IMR-90 (cell line): Measurements from ENCODE around the gene PSG5. TPM values are rescaled to one million over a fixed set of nuclear protein-coding genes. Genes with fewer than 3 reads are reported as not detected.
"Not testable (repeated sequence)": the region's sequence is repeated elsewhere in the genome, so short reads cannot be mapped to it uniquely, and the experiment has no call there.

ENCODE experiments used
- ATAC-seq: fragments of 200-7000 bp; cut with Tn5 transposase; 2 replicates; pipeline ENCODE4 v1.9.1; 2020; ENCODE audit warnings: low read depth, mild to moderate bottlenecking, moderate library complexity
- BruUV-seq: library from RNA; stranded (reverse); fragments of 400-500 nt; replicated peaks from 2 replicates; lab custom pipeline; 2021; lab: Mats Ljungman, UMichigan
- CTCF ChIA-PET: fragments of 300-600 bp; formaldehyde crosslinking; extraction: SDS; loops from one replicate; lab custom pipeline; 2021; ENCODE audit warnings: antibody characterized with exemption; lab: Yijun Ruan, JAX
- POLR2A ChIA-PET: fragments of 300-600 bp; sonication (Branson Sonifier 250); formaldehyde crosslinking; loops from one replicate; lab custom pipeline; 2022; ENCODE audit warnings: antibody characterized with exemption; ENCODE audit not compliant: unreplicated experiment; lab: Charles Lee
- DNase-seq: peaks from one replicate; pipeline ENCODE4 v3.0.0; 2013
- H2AFZ ChIP-seq: replicated peaks from 2 replicates; pipeline ENCODE3; 2013; ENCODE audit warnings: low read length, mild to moderate bottlenecking; ENCODE audit not compliant: poor library complexity
- H2AK5ac ChIP-seq: 2 replicates; pipeline ENCODE4 v1.6.1; 2013; ENCODE audit warnings: low read depth, low read length, inconsistent platforms
- H2AK9ac ChIP-seq: replicated peaks from 2 replicates; pipeline ENCODE3; 2013; ENCODE audit warnings: mild to moderate bottlenecking, low read depth, low read length, moderate library complexity; ENCODE audit not compliant: poor library complexity
- H2BK120ac ChIP-seq: 2 replicates; pipeline ENCODE4 v1.6.1; 2013; ENCODE audit warnings: low read depth, low read length, inconsistent platforms
- H2BK15ac ChIP-seq: 3 replicates; pipeline ENCODE4 v1.6.1; 2013; ENCODE audit warnings: low read depth, low read length, inconsistent platforms
- H2BK20ac ChIP-seq: 2 replicates; pipeline ENCODE4 v1.6.1; 2013; ENCODE audit warnings: low read depth, mild to moderate bottlenecking, inconsistent platforms, low read length, moderate library complexity
- H2BK5ac ChIP-seq: 2 replicates; pipeline ENCODE4 v1.6.1; 2013; ENCODE audit warnings: mild to moderate bottlenecking, low read depth, low read length, inconsistent platforms; ENCODE audit not compliant: poor library complexity, severe bottlenecking
- H3K14ac ChIP-seq: replicated peaks from 2 replicates; pipeline ENCODE4 v1.6.1; 2013; ENCODE audit warnings: low read depth, low read length, inconsistent platforms
- H3K18ac ChIP-seq: 2 replicates; pipeline ENCODE4 v1.6.1; 2013; ENCODE audit warnings: low read depth, low read length, control low read depth
- H3K23ac ChIP-seq: 2 replicates; pipeline ENCODE4 v1.6.1; 2013; ENCODE audit warnings: low read depth, low read length, inconsistent platforms
- H3K27ac ChIP-seq: 2 replicates; pipeline ENCODE4 v1.5.1; 2013; ENCODE audit warnings: mild to moderate bottlenecking, control low read depth, low read length; ENCODE audit not compliant: insufficient read depth
- H3K27me3 ChIP-seq: 2 replicates; pipeline ENCODE4 v1.6.1; 2013; ENCODE audit warnings: low read length; ENCODE audit not compliant: control insufficient read depth, insufficient read depth
- H3K36me3 ChIP-seq: 2 replicates; pipeline ENCODE4 v1.6.1; 2013; ENCODE audit warnings: low read length, mixed read lengths; ENCODE audit not compliant: control insufficient read depth, insufficient read depth
- H3K4ac ChIP-seq: 2 replicates; pipeline ENCODE4 v1.6.1; 2013; ENCODE audit warnings: low read depth, low read length, inconsistent platforms
- H3K4me1 ChIP-seq: 2 replicates; pipeline ENCODE4 v1.6.1; 2013; ENCODE audit warnings: low read length, mixed read lengths; ENCODE audit not compliant: control insufficient read depth, insufficient read depth
- H3K4me2 ChIP-seq: 2 replicates; pipeline ENCODE4 v1.6.1; 2013; ENCODE audit warnings: low read depth, mild to moderate bottlenecking, control low read depth, low read length, moderate library complexity
- H3K4me3 ChIP-seq: 2 replicates; pipeline ENCODE4 v1.5.1; 2013; ENCODE audit warnings: low read depth, mild to moderate bottlenecking, control low read depth, low read length, moderate library complexity; ENCODE audit not compliant: insufficient read depth
- H3K56ac ChIP-seq: 2 replicates; pipeline ENCODE4 v1.6.1; 2013; ENCODE audit warnings: low read length, inconsistent platforms; ENCODE audit not compliant: insufficient read depth; ENCODE audit errors: extremely low read depth
- H3K79me1 ChIP-seq, 2 experiments: 2 replicates each; pipeline ENCODE4 v1.6.1; 2013; ENCODE audit warnings: low read length in 2 of 2, inconsistent platforms in 1 of 2, low read depth in 1 of 2
- H3K9ac ChIP-seq: 2 replicates; pipeline ENCODE4 v1.6.1; 2013; ENCODE audit warnings: low read depth, low read length, control low read depth
- H3K9me1 ChIP-seq: 2 replicates; pipeline ENCODE4 v1.6.1; 2013; ENCODE audit warnings: low read length, inconsistent platforms; ENCODE audit not compliant: insufficient read depth
- H3K9me3 ChIP-seq: 2 replicates; pipeline ENCODE4 v1.6.1; 2013; ENCODE audit warnings: low read length; ENCODE audit not compliant: control insufficient read depth, insufficient read depth
- H4K20me1 ChIP-seq: 2 replicates; pipeline ENCODE4 v1.6.1; 2013; ENCODE audit warnings: low read length, inconsistent platforms; ENCODE audit not compliant: insufficient read depth
- H4K5ac ChIP-seq: 2 replicates; pipeline ENCODE4 v1.6.1; 2013; ENCODE audit warnings: mild to moderate bottlenecking, low read depth, low read length, control low read depth
- H4K8ac ChIP-seq, 2 experiments: 2 replicates each; pipeline ENCODE4 v1.6.1; 2013; ENCODE audit warnings: low read depth in 2 of 2, low read length in 2 of 2, control low read depth in 1 of 2, inconsistent platforms in 1 of 2
- H4K91ac ChIP-seq: 2 replicates; pipeline ENCODE4 v1.6.1; 2013; ENCODE audit warnings: low read depth, low read length, inconsistent platforms; ENCODE audit not compliant: insufficient read depth
- FOS ChIP-seq: fragments of 150-350 bp; IDR thresholded peaks from 2 replicates; pipeline ENCODE4 v1.6.1; 2016; ENCODE audit warnings: low read depth, low read length
- WGBS, 2 experiments: methylation state at CpG; one replicate each; pipeline versions ENCODE4 v1.1.5 to v1.1.7; 2013; ENCODE audit warnings: missing lambda C conversion rate in 2 of 2; ENCODE audit not compliant: insufficient read length in 1 of 2; ENCODE audit errors: extremely low coverage in 2 of 2; 5-methylcytosine and 5-hydroxymethylcytosine counted together
- dilution Hi-C: fragments of 300-500 bp; cut with HindIII; formaldehyde crosslinking; loops from one replicate; pipeline ENCODE4 v1.14.3; 2018; ENCODE audit warnings: low sequenced_read_pairs; ENCODE audit not compliant: unreplicated experiment
- in situ Hi-C: fragments of 300-500 bp; cut with MboI; formaldehyde crosslinking; loops from 3 replicates; pipeline ENCODE4 v1.14.3; 2019; ENCODE audit warnings: low sequenced_read_pairs, inconsistent platforms, mixed read lengths
- intact Hi-C: fragments of 100-400 bp; cut with micrococcal nuclease; formaldehyde crosslinking; loops from 2 replicates; pipeline ENCODE4 v1.10.0; 2022
- polyA plus RNA-seq, 3 experiments: library from polyadenylated mRNA; depleted of rRNA; stranded (reverse); fragments of >200 nt; gene quantifications; 2 replicates each; pipeline ENCODE4 v1.2.3, GENCODE V29; 2012; ENCODE audit warnings: low replicate concordance in 1 of 3
- total RNA-seq: library from RNA; depleted of rRNA; stranded (reverse); fragments of >200 nt; gene quantifications from 2 replicates; pipeline ENCODE4 v1.2.3, GENCODE V29; 2012

PSG5 gene
- total and polyA plus RNA-seq, 2 of the 4 experiments (the other 2 are of a cell fraction), result 50.7 to 75.9 TPM

DNA sequence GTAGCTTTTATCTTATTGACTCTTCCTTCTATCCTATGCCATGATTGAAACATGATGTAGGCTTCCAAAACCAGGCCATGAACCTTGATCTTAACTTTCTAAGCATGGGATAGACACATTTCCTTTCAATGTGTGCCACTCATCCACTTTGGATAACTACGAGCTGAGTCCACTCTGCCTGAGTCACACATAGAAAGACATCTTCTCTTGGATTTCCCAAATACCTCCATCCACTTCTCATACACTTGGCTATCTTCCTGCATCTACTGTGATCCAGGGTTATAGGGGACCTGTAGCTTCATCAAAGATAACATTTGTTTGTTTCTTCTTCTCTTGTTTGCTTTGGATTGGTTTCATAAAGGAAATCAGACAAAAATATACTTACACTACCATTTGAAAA is 44.6 kb downstream of the PSG5 start:
- H3K4me1 ChIP-seq, H3K4me3 ChIP-seq, H3K79me1 ChIP-seq, in situ Hi-C loops, H3K4ac ChIP-seq, H4K5ac ChIP-seq, H3K14ac ChIP-seq, H2AFZ ChIP-seq, H3K9me3 ChIP-seq, H3K18ac ChIP-seq, H3K4me2 ChIP-seq, BruUV-seq, H2BK20ac ChIP-seq, dilution Hi-C loops, H2AK9ac ChIP-seq, H3K36me3 ChIP-seq, H3K23ac ChIP-seq, intact Hi-C loops, H4K91ac ChIP-seq, CTCF ChIA-PET, H3K27ac ChIP-seq, H4K20me1 ChIP-seq, H3K9ac ChIP-seq, H3K56ac ChIP-seq, H3K9me1 ChIP-seq, H2AK5ac ChIP-seq, H3K27me3 ChIP-seq, POLR2A ChIA-PET: not testable (repeated sequence)
- H2BK15ac ChIP-seq, result peak overlapping the region; percentile 2; the same call in 1 of the 3 replicates
- peak overlapping the region in 1 of 2 experiments; percentile 65; a peak in 2 of 4 replicates for H4K8ac ChIP-seq
- 0 out of 2 replicates have a peak, but pooled peaks have one; percentile 27 for TF ChIP-seq FOS
- H2BK5ac ChIP-seq, result peak overlapping the region; percentile 84
- WGBS, 2 experiments, result no CpG with 5 or more reads among the region's 1 CpG
- ATAC-seq, result peak; percentile 73
- peak; percentile 87 for DNase-seq
- peak overlapping the region; percentile 62 for H2BK120ac ChIP-seq
